ENCODE data around the gene PAQR6.

- no peak for TF ChIP-seq POLR2A (IDR thresholded peaks at IDR 0.05)
- TF ChIP-seq CTCF (IDR thresholded peaks at IDR 0.05), result no peak
Measured at GRCh38 chr1:156246241-156246780, 1.5 kb downstream of the PAQR6 start.

Data from lower leg skin (tissue), 3 donors.